ENCODE measurements around the gene ATP8B1.

Gene ATP8B1

GRCh38 chr18:57670046-57670445, 133.1 kb downstream of the ATP8B1 start:
- H3K4me3 ChIP-seq (ENCODE audit: low read depth, low read length), result no peak overlapping the region
- H3K27ac ChIP-seq, result no peak overlapping the region
- TF ChIP-seq CTCF (IDR thresholded peaks at IDR 0.05; ENCODE audit: low read depth, low read length, missing control alignments), result no peak
- H3K36me3 ChIP-seq (replicated peaks), result peaks cover 23% of the 10 kb centered on the region
- in situ Hi-C loops (cut with HindIII; ENCODE audit: low pct_ligation_motif_present, low sequenced_read_pairs), result no loop called here
- no peak for DNase-seq
- H3K27me3 ChIP-seq (replicated peaks), result no peaks in the 10 kb centered on the region

- no peaks in the 10 kb centered on the region for H3K27me3 ChIP-seq (replicated peaks)
- DNase-seq, result no peak
- in situ Hi-C loops (cut with HindIII; ENCODE audit: low pct_ligation_motif_present, low sequenced_read_pairs), result no loop called here
- no peak overlapping the region for H3K27ac ChIP-seq
- H3K4me3 ChIP-seq (ENCODE audit: low read depth, low read length), result no peak overlapping the region
- peaks cover 18% of the 10 kb centered on the region for H3K36me3 ChIP-seq (replicated peaks)
- no peak for TF ChIP-seq CTCF (IDR thresholded peaks at IDR 0.05; ENCODE audit: low read depth, low read length, missing control alignments)
These were observed 135.1 kb downstream of the ATP8B1 start for GRCh38 chr18:57668021-57668420.

GRCh38 chr18:57666818-57667497, 136.2 kb downstream of the ATP8B1 start:
- in situ Hi-C loops (cut with HindIII; ENCODE audit: low pct_ligation_motif_present, low sequenced_read_pairs), result no loop called here
- DNase-seq, result peak; percentile 15
- Histone ChIP-seq H3K36me3 (replicated peaks) (peaks cover 15% of the 10 kb centered on the region), H3K27ac (no peak overlapping the region), H3K27me3 (replicated peaks) (no peaks in the 10 kb centered on the region), H3K4me3 (ENCODE audit: low read depth, low read length) (no peak overlapping the region)
- no peak for TF ChIP-seq CTCF (IDR thresholded peaks at IDR 0.05; ENCODE audit: low read depth, low read length, missing control alignments)

- Histone ChIP-seq H3K27me3 (replicated peaks) (no peaks in the 10 kb centered on the region), H3K27ac (no peak overlapping the region), H3K36me3 (replicated peaks) (peaks cover 20% of the 10 kb centered on the region), H3K4me3 (ENCODE audit: low read depth, low read length) (no peak overlapping the region)
- no peak for TF ChIP-seq CTCF (IDR thresholded peaks at IDR 0.05; ENCODE audit: low read depth, low read length, missing control alignments)
- DNase-seq, result no peak
- in situ Hi-C loops (cut with HindIII; ENCODE audit: low pct_ligation_motif_present, low sequenced_read_pairs), result no loop called here
These were observed 138.4 kb downstream of the ATP8B1 start for GRCh38 chr18:57664568-57665165.

GRCh38 chr18:57660961-57661360, 142.2 kb downstream of the ATP8B1 start:
- in situ Hi-C loops (cut with HindIII; ENCODE audit: low pct_ligation_motif_present, low sequenced_read_pairs), result no loop called here
- Histone ChIP-seq H3K4me3 (ENCODE audit: low read depth, low read length) (no peak overlapping the region), H3K27me3 (replicated peaks) (no peaks in the 10 kb centered on the region), H3K27ac (peak overlapping the region; percentile 64), H3K36me3 (replicated peaks) (peaks cover 23% of the 10 kb centered on the region)
- DNase-seq, result peak; percentile 86
- TF ChIP-seq CTCF (IDR thresholded peaks at IDR 0.05; ENCODE audit: low read depth, low read length, missing control alignments), result no peak

All from brain microvascular endothelial cell (primary cell).